Activated CD8-positive, alpha-beta memory T cell treated with anti-CD3 and anti-CD28 coated beads, Interleukin-2, amount 50 U/mL, for 48 hours (primary cell): ENCODE data around the gene FAM210B.
"Not testable (repeated sequence)": the region's sequence is repeated elsewhere in the genome, so short reads cannot be mapped to it uniquely, and the experiment has no call there.

Experiments used
- DNase-seq: peaks from one replicate; pipeline ENCODE4 v3.0.0-alpha.2; 2020

FAM210B gene

DNA sequence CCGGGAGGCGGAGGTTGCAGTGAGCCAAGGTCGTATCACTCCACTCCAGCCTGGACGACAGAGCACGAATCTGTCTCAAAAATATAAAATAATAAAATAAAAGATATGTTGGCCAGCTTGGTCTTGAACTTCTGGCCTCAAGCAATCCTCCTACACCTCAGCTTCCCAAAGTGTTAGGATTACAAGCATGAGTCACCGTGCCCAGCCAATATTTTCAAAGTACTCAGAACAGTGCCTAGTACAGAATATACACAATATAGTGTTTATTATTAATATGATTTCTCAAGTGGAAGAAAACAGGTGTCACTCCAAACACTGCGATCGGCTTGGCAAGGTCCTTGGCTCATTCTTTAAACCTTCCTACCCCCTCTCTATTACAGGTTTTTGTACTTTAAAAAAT lies 3.1 kb downstream of the FAM210B start:
- no peak for DNase-seq

- DNase-seq: no peak
These were observed 4.1 kb downstream of the FAM210B start for GRCh38 chr20:56362833-56363413.

DNA sequence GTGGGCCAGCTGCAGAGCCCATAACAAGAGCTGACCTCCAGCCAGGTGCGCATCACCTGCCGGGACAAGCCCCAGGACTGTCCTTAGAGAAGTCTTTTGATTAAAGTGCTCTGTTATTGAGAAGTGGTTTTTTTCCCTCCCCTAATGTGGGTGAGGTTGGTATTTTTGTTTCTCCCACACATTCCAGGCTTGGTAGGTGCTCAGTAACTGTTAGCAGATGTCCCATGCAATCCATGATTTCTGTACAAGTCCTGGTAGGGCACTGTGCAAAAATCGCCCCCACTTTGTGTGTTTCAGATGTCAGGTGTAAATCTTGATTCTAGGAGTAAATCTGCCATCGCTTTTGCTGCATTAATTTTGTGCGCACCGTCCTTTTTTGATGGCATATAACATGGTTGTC lies 4.7 kb downstream of the FAM210B start:
- no peak for DNase-seq

GRCh38 chr20:56368351-56369134 lies 9.8 kb downstream of the FAM210B start:
- DNase-seq: peak; percentile 22

- no peak for DNase-seq
These were observed 10.4 kb downstream of the FAM210B start for GRCh38 chr20:56369179-56369578.

GRCh38 chr20:56371977-56372376 lies 13.2 kb downstream of the FAM210B start:
- no peak for DNase-seq

- DNase-seq: no peak
These were observed 14.1 kb downstream of the FAM210B start for GRCh38 chr20:56372850-56373249.

GRCh38 chr20:56373942-56374341 lies 15.2 kb downstream of the FAM210B start:
- no peak for DNase-seq

DNA sequence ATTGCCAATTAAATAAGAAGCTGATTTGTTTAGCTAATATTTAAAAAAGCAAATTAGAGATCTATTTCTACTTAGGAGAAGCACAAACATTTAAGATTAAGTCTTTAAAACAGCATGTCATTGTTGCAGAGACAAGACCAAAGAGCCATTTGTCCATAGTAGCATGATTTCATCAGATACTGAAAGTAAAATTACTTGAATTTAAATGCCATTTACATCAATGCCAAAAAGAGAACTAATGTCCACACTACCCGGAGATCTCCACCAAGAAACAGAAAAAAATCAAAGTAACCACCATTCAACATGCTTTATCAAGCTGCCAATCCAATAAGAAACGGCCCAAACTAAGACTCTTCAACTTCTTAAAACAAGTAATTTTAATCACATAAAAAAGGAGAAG lies 17.6 kb downstream of the FAM210B start:
- no peak for DNase-seq

DNA sequence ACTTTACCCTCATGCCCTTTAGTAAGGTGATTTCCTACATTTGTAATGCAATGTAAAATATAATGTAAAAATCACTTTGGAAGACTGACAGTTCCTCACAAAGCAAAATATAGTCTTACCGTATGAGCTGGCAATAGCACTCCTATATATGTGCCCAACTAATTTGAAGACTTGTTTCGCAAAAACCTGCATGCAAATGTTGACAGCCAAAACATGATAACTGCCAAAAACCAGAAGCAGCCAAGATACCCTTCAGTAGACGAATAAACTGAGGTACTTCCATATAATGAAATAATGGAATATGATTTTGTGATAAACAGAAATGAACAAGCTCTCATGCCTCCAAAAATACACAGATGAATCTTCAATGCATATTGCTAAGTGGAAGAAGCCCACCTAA lies 19.6 kb downstream of the FAM210B start:
- no peak for DNase-seq

GRCh38 chr20:56380375-56380774 lies 21.6 kb downstream of the FAM210B start:
- no peak for DNase-seq

- no peak for DNase-seq
These were observed 22.7 kb downstream of the FAM210B start for GRCh38 chr20:56381501-56381900.

- DNase-seq: no peak
These were observed 23.9 kb downstream of the FAM210B start for GRCh38 chr20:56382696-56383095.

- DNase-seq: no peak
These were observed 24.6 kb downstream of the FAM210B start for GRCh38 chr20:56383334-56383733.

GRCh38 chr20:56385130-56385529 lies 26.4 kb downstream of the FAM210B start:
- no peak for DNase-seq

- DNase-seq: no peak
These were observed 27.4 kb downstream of the FAM210B start for GRCh38 chr20:56386219-56386618.

- DNase-seq: no peak
These were observed 30.1 kb downstream of the FAM210B start for GRCh38 chr20:56388882-56389281.

DNA sequence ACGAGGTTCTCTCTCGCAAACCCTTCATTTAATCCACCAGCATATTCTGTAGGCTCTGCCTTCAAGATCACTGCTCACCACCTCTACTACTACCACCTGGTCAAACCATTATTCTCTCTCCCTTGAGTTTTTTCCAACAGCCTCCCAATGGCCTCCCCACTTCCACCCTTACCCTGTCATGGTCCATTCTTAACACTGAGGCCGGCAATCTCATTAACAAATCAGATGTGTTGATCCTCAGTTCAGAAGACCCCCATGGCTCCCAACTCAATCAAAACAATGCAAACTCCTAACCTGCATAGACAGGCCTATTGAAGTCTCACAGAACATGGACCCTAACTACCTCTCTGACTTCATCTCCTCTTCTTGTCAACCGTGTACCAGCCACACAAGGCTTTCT lies 31.0 kb downstream of the FAM210B start:
- no peak for DNase-seq

GRCh38 chr20:56390396-56390795 lies 31.6 kb downstream of the FAM210B start:
- not testable (repeated sequence) for DNase-seq

GRCh38 chr20:56391037-56391436 lies 32.3 kb downstream of the FAM210B start:
- DNase-seq: no peak

GRCh38 chr20:56391596-56392131 lies 32.9 kb downstream of the FAM210B start:
- no peak for DNase-seq

DNA sequence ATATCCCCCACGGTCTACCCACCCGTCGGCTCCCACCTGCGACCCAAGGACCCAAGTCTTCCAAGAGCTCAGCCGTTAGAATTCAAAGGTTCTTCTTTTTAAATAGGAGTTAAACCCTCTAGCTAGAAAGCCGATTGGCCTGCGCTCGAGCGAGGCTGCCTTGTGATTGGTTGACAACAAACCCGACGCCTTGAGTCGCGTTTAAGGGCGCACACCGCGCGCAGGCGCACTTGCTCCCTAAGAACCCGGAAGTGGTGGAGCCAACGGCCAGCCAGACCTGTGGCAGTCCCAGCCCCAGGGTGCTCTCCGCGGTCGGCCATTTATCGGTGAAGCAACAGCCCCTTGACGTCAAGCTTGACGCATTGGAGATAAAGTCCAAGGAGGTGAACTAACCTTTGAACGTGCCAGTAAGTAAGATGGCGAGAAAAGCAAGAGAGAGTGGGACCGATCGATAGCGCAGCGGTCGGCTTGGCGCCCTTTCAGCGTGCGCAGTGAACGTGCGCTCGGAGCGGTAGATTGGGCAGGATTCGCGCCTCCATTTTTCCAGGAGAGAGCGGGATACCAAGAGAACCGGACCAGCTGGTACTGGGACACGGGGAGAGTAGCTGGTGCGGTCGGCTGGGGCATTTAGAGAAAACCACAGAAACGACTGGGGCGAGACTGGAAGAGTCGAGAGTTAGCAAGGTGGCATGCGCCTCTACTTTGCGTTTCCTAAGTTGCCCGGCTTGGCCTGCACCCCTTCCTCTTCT lies 33.5 kb downstream of the FAM210B start, which contains the start of the genes AURKA and CSTF1:
AURKA (minus strand) TSS at position 84 of the 749 bp plus-strand sequence. CDS start 4,018 bp downstream, outside the sequence.
CSTF1 (plus strand) TSS at position 514 of the 749 bp plus-strand sequence. CDS start 2,908 bp downstream, outside the sequence.
- DNase-seq: peak; percentile 99

DNA sequence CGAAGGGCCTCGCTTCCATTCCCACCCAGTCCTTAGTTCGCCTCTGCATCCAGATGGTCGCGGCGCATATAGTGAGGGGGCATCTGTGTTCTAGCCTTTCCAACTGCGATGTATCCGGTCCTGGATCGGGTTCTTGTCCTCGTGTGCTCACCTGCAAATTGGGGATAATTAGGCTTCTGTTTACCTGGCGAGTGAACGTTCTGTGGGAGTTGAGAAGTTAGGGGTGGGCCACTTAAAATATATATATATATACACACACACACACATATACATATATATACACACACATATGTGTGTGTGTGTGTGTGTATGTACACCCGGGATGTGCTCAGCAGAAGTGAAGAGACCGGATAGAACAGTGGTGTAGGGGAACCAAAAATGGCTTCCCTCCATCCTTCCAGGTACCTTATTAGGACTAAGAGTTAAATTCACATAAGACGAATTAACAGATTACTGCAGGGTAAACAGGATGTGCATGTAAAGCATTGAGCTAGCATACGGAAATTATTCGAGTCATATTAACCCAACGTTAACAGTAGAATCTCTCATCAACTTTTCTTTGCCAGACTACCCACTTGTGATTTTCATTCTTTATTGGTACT lies 34.2 kb downstream of the FAM210B start:
- no peak for DNase-seq
